GM12873 (cell line): ENCODE results near the gene ZNF362.

Experiments used
- CTCF ChIP-seq: IDR thresholded peaks from 2 replicates; pipeline ENCODE4 v1.5.1; 2012; ENCODE audit warnings: low read depth, mild to moderate bottlenecking, moderate library complexity, low read length, control low read depth; ENCODE audit not compliant: insufficient read depth; ENCODE audit errors: missing control alignments

ZNF362 gene

GRCh38 chr1:33336580-33336979 is 80.3 kb downstream of the ZNF362 start:
- no peak for TF ChIP-seq CTCF

GRCh38 chr1:33337441-33337840 is 81.1 kb downstream of the ZNF362 start:
- no peak for TF ChIP-seq CTCF

- no peak for TF ChIP-seq CTCF
These were observed 81.8 kb downstream of the ZNF362 start for GRCh38 chr1:33338048-33338439.

GRCh38 chr1:33338440-33339211 is 82.3 kb downstream of the ZNF362 start:
- no peak for TF ChIP-seq CTCF

GRCh38 chr1:33339413-33339812 is 83.1 kb downstream of the ZNF362 start:
- TF ChIP-seq CTCF = no peak

- no peak for TF ChIP-seq CTCF
These were observed 84.9 kb downstream of the ZNF362 start for GRCh38 chr1:33341190-33341589.

- no peak for TF ChIP-seq CTCF
These were observed 85.9 kb downstream of the ZNF362 start for GRCh38 chr1:33342041-33342723.
